T-helper 2 cell treated with Interferon-gamma antibody and Interleukin-4, amounts not matched to agents 100 ng/mL and 5 ng/mL, for 36 hours (primary cell): ENCODE data around the gene GORASP2. TPM values are rescaled to one million over a fixed set of nuclear protein-coding genes. Genes with fewer than 3 reads are reported as not detected.
"Not testable (repeated sequence)": the region's sequence is repeated elsewhere in the genome, so short reads cannot be mapped to it uniquely, and the experiment has no call there.

Experiments
- intact Hi-C: fragments of 100-400 bp; cut with micrococcal nuclease; formaldehyde crosslinking; loops from one replicate; pipeline ENCODE4 v1.15.1; 2023
- total RNA-seq: library from RNA; stranded (reverse); gene quantifications from 2 replicates; pipeline ENCODE4 v1.2.3, GENCODE V29; 2022

GORASP2 gene
- total RNA-seq = 78.8 and 85.7 TPM in 2 replicates

DNA sequence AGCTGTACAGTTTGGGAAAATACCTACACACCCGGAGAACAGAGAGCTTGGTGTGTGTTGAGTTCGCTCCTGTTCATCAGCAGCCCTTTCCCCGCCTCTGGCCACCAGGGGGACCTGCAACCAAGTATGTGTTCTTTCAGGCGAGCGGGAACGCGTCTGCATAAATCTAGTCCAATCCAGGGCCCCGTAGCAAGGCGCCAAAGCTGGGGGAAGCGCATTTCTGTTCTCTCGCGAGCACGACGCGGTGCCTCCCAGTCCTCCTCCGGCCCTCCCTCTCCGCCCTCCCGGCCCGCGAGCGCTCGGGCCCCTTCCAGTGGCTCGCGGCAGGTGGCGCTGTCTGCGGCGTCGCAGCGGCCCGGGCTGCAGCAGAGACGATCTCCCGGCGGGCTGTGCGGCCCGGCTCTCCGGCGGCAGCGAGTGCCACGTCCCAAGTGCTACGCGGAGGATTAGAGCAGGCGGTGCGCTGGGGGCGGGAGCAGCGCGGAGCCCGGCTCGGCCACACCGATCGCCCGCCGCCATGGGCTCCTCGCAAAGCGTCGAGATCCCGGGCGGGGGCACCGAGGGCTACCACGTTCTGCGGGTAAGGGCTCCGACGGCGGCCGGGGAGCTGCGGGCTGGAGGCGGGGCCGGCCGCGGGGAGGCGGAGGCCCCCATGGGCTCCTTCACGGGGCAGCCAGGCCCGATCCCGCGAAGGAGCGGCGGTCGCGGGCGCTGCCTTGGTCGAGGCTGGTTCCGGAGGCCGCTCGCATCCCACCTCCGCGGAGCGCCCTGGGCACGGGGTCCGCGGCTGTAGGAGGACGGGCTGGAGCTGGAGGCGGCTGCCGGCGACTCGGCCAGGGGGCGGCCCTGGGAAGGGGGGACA, at the start of gene GORASP2:
Gene GORASP2 (plus strand): TSS at position 430 of the 862 bp plus-strand sequence. CDS start 88 bp downstream, at position 518.
- intact Hi-C loops = loop anchor here (1.0 to 5.0 kb wide), 10 partner anchors 44 to 1628 kb away; partner anchors contain the start of genes DCAF17, DYNC1I2, ERICH2 and GAD1

DNA sequence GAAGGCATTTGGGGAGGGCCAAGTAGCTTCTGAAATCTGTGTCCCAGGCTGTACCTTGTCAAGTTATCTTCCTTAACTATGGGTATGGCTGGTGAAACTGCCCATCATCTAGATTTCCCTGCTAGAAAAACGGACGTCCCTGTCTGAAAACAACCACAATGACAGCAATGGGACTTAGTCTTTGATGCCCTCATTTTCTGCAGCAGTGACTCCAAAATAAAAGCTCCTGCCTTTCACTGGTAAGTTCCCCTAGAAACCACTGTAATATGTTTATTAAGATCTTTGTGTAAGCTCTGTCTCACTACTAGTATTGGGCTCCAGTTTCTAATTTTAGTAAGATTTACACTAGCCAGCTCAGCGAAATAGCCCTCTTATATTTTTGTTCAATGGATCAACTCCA, 47.2 kb upstream of the GORASP2 start:
- intact Hi-C loops = no loop called here

DNA sequence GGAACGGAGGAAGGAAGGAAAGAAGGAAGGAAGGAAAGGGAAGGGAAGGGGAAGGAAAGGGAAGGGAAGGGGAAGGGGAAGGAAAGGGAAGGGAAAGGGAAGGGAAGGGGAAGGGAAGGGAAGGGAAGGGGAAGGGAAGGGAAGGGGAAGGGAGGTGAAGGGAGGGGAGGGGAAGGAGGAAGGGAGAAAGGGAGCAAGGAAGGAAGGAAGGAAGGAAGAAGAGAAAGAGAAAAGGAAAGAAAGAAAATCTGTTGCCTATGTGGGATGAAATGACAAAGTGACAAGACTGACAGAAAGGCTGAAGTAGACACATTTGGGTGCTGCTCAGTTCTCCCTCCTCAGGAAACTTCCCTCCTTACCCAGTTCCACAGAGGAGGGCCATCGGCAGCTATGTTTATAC, 46.3 kb upstream of the GORASP2 start:
- intact Hi-C loops = no loop called here

DNA sequence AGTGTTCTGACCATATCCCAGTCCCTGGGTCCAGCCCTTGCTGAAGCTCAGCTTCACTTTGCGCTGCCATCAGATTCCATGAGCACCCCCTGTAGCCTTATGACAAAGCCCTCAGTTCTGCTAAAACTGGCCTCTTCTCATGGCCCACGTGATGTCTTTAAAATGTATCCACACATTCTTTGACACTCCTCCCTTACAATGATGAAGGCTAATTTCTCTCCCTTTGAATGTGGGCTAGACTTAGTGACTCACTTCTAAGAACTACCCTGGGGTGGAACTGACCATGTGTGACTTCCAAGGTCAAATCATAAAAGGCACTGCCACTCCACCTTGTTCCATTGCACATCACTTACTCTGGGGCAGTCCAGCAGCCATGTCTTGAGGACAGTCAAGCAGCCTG, 45.4 kb upstream of the GORASP2 start:
- intact Hi-C loops = no loop called here

DNA sequence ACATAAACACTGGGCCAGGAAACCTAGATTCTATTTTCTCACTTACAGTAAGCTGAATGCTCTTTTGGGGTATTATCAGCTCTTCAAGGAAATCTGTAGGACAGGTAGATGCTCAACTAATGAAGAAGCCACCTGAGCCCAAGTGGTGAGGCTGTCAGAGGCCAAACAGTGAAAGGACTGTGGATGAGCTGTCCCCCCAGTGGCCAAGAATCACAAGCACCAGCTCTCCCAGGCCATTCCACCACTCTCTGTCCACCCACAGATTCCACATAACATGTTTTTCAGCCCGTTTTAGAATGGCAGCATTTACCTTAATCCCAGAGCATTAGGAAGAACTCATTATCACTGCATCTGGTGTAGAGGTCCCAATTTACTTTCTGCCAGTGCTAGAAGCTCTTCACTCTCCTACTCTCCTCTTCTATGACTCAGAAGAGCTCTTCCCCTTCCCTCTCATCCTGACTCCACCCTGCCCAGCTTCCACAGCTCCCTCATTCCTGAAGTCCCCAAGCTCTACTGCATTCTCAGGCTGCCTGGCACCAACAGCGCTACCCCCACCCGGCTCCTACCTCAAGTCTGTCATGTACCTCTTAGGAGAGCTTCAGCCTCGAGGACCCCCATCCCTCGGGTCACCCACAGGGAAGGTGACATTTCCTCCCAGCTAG, 43.8 kb upstream of the GORASP2 start:
- intact Hi-C loops = no loop called here

DNA sequence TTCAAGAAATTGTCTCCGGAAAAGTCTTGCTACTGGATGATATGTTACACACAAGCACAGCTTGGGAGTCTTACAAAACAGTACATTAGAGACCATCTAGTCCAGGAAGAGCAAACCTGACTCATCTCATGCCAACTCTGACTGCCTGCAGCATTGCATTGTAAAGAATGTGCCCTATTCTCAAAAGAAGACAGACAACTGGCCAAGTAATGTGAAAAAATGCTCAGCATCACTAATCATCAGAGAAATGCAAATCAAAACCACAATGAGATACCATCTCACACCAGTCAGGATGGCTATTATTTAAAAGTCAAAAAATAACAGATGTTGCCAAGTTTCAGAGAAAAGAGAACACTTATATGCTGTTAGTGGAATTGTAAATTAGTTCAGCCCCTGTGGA, 42.7 kb upstream of the GORASP2 start:
- intact Hi-C loops = no loop called here

DNA sequence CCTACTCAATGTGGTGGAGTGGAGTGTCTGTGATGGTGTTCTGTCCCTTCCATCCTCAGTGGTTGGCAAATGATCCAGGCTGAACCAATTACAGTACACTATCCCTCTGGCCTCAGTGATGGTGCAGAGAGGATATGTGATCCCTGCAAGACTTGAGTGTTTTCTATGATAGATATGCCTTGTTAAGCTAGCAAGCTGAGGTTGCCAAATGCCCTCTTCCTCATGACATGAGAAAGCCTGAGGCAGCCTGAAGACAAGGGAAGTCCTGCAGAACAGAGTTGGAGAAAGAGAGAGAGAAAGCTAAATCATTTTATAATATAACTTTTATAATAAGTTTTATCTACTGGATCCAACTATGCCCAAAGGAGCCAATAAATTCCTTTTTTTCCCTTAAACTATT, 41.6 kb upstream of the GORASP2 start:
- intact Hi-C loops = no loop called here

DNA sequence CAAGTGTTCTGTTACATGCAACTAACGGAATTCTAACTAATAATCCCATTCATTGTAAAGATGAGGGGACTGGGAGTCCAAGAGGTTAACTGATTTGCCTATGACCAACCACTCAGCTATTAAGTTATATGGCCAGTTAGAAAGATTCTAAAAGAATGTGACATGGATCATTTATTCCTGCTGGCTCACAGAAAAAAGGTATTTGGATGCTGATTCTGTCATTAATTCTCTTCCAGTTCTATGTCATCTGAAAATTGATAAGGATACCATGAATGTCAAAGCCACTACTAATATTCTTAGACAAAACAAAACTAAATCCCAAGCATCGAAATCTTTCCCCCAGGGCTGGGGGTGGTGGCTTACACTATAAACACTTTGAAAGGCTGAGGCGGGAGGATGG, 41.2 kb upstream of the GORASP2 start:
- intact Hi-C loops = no loop called here

DNA sequence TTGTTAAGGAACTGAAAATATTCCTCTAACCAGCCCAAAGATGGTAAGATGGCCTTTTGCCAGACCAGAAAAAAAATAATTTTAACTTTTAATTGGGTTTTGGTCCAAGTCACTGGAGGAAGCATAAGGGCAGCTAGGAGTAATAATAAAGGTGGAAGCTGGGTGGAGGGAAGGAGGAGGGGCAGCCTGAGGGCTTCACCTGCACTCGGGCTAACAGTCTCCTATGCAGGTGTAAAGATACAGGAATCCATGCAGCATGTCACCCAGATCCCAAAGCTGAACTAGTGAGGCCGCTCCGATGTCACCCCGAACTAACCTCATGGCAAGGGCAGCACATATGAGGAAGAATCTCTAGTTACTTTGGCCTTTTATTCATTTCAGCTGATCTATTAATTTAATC, 37.2 kb upstream of the GORASP2 start:
- intact Hi-C loops = no loop called here

DNA sequence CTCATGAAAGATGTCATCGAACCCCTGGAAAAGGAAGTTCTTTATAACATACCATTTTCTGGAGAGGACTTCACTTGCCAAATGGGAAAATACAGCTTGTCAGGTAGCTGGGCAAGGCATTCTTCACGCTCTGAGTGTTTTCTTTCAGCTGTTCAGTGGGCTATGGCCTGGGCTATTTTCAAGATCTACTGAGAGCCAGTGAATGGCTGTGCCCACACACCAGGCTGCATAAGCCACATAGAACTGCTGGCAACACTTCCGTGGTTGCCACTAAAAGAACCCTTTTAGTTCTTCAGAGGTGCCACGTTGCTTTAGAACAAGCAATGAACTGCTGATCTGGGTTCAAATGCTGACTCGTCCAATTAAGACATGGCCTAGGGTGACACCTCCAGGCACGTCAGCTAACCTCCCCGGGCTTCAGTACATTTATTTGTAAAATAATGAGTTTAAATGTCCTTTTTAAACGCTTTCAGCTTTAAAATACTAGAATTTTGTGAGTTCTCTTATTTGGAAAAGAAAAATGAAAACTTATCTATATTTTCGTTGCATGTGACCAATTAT, 36.6 kb upstream of the GORASP2 start:
- intact Hi-C loops = no loop called here

DNA sequence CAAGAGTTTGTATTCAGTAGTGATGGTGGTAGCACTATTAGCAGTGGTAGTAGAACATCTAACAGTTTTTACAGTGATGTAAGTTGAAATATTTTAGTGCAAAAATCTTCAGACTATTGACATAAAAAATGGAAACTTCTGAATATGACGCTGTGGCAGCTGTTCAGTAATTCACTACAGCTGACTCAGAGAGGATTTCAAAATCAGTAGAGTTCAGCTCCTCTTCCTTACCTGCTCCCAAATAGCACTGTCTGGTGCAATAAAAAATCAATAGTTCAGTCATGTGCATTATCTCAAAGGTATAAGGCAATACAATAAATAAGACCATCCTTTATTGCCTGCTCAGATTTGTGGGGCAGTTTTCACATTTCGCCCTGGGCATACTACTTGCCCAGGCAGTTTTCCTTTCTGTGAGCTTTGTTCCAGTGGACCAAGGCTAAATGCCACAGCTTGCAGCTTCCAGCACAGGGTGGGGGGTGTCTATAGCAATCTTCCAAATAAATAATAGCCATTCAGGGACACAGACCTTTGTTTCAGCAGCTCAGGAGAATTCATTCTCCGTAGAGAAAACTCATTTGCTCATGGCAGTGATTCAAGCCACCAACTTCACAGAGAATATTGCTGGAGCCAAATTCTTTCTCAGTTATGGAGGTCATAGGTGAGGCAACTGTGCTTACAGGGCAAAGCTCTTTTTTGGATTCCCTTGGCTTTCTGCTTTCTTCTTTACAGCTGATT, 33.9 kb upstream of the GORASP2 start:
- intact Hi-C loops = no loop called here

DNA sequence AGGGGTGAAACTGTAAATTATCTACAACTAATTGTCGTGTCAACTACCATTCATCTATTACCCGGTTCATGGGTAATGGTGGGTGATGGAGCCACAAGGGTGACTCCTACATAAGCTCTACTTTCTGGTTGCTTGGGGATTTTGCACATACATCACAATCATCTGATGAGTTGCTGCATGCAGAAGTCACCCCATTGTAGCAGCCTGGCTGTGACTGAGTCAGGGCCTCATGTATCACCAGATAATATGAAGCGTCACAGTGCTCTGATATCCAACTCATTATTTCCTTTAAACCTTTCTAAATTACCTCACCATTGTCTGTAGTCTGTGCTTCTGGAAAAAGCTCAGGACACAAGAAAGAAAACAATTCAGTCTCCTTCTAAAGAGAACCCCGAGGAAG, 32.4 kb upstream of the GORASP2 start:
- intact Hi-C loops = no loop called here

DNA sequence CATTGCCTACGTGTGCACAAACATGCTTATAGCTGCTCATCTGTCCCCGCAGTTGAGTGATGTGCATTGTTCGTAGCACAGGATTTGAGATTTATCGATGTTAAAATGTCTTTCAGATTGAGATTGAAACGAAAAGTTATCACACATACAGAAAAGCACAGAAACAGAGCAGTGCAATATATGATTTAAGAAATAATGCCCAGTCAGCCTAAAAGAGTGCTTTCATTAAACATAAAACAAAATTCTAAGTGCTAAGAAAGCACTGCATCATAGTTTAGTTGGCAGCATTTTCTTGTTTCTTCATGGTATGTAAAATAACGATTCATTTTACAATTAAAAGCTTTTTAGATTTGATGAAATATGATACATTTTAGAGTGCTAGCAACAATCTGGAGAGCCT, 31.9 kb upstream of the GORASP2 start:
- intact Hi-C loops = no loop called here

DNA sequence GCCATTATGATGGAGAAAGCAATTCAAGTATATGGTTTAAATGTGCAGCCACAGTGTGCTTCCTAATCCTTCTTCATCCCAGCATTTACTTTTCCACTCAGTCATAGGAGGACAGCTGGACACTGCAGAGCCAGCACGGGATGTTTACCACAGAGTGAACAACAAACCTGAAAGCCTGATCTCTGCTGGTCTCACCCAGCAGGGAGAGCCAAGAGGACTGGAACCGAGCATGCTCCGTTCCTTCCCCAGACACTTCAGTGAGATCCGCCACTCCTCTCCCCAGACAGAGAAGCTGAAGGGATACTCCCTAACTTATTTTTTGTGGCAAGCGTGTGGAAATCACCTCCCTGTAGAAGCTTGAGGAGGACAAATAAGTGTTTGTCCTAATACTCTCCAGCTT, 23.2 kb upstream of the GORASP2 start:
- intact Hi-C loops = no loop called here

DNA sequence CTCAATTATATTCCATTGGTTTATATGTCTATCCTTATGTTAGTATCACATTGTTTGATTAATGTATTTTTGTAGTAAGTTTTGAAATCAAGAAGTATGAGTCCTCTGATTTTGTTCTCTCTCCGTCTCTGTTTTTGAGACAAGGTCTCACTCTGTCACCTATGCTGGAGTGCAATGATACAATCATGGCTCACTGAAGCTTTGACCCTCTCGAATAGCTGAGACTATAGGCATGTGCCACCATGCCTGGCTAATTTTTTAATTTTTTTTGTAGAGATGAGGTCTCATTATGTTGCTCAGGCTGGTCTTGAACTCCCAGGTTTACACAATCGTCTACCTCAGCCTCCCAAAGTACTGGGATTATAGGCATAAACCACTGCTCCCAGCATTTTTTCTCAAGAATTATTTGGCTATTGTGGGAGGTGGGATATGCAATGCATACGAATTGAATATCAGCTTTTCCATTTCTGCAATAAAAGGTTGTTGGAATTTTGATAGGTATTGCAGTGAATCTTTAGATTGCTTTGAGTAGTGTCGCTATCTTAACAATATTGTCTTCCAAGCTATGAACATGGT, 17.7 kb upstream of the GORASP2 start:
- intact Hi-C loops = no loop called here

DNA sequence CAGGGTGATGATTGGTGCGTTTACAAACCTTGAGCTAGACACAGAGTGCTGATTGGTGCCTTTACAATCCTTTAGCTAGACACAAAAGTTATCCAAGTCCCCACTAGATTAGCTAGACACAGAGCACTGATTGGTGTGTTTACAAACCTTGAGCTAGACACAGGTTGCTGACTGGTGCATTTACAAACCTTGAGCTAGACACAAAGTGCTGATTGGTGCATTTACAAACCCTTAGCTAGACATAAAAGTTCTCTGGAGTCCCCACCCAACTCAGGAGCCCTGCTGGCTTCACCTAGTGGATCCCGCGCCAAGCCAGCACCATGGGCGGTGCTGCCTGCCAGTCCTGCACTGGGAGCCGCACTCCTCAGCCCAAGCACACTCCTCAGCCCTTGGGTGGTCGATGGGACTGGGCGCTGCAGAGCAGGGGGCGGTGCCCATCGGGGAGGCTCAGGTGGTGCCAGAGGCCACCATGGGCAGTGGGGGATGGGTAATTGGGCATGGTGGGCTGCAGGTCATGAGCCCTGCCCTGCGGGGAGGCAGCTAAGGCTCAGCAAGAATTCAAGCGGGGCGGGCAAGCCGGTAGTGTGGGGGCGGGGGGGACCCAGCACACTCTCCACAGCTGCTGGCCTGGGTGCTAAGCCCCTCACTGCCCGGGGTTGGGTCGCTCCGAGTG, 13.9 kb upstream of the GORASP2 start:
- intact Hi-C loops = not testable (repeated sequence)

DNA sequence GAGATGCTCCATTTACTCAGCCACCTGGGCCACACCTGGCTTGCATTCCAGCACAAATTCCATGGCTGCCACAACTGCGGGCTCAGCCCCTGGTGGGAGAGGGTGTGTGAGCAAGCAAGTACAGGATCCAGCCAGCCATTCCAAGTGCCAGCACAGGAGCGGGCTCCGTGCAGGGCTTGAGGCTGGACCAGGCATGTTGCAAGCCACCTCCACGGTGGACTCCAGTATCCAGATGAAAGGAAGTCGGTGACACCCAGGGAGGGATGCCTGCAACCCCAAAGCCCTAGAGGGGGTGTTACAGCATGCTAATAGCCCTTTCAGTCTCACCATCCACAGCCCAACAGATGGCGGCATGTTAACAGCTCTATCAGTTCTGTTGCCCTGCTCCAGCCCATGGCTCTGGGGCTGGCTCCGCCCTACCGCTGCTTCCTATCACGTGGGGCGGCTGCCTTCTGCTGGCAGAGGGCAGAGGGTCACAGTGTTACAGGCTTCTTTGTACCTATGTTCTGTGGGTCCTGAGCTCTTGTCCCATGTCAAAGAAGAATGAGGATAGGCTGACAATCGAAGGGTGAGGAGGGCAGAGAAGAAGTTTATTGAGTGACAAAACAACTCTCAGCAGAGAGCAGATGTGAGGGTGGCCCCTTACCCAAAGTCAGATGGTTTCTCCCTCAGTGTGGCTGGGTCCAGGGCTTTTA, 11.7 kb upstream of the GORASP2 start:
- intact Hi-C loops = no loop called here

DNA sequence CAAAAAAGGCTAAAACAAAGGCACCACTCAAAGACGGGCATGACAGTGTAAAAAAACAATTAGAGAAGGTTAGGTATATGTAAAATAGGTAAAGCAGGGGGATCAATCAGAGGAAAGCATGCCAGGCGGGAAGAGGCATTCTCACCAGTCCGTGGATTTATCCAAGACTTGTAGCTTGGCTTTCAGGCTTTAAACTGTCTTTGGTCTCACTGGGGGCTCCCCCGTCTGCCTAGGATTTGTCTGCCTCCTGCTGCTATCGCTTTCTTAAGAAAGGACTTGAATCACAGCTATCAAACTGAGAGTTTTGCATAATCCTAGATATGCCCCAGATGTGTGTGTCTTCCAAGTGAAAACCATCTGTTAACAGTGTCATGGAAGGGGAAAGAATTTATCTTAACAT, 11.1 kb upstream of the GORASP2 start:
- intact Hi-C loops = no loop called here

DNA sequence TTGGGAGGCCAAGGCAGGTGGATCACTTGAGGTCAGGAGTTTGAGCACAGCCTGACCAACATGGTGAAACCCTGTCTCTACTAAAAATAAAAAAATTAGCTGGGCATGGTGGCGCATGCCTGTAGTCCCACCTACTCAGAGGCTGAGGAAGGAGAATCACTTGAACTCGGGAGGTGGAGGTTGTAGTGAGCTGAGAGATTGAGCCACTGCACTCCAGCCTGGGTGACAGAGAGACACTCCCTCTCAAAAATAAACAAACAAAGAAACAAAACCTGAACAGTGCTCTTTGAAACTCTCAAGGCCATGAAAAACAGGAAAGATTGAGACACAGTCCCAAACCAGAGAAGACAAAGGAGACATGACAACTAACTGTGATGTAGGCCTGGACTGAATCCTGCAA, 7.2 kb upstream of the GORASP2 start:
- intact Hi-C loops = not testable (repeated sequence)
